Upper lobe of left lung (tissue), 6 donors: ENCODE data around the gene MYO7A. TPM values are rescaled to one million over a fixed set of nuclear protein-coding genes. Genes with fewer than 3 reads are reported as not detected.

Experiments
- ATAC-seq, 2 donors: fragments of 200-7000 bp; cut with Tn5 transposase; one replicate each; pipeline ENCODE4 v1.9.1; 2022; ENCODE audit warnings: mild to moderate bottlenecking in 2 of 2, moderate library complexity in 2 of 2; ENCODE audit not compliant: low FRiP score in 2 of 2
- DNase-seq, 2 donors: peaks; one replicate each; pipeline ENCODE4 v3.0.0-alpha.2; 2019 to 2020
- H3K27ac ChIP-seq, 4 donors: fragments of 200-600 bp; sonication (generic); one replicate each; pipeline ENCODE4 v1.5.1; 2016 to 2019
- H3K27me3 ChIP-seq, 4 donors: fragments of 200-600 bp; sonication (generic); one replicate each; pipeline ENCODE4 v1.5.1; 2017 to 2019
- H3K36me3 ChIP-seq, 4 donors: fragments of 200-600 bp; sonication (generic); one replicate each; pipeline ENCODE4 v1.5.1; 2016 to 2019
- H3K4me1 ChIP-seq, 4 donors: fragments of 200-600 bp; sonication (generic); one replicate each; pipeline ENCODE4 v1.5.1; 2018 to 2019
- H3K4me3 ChIP-seq, 4 donors: fragments of 200-600 bp; sonication (generic); one replicate each; pipeline ENCODE4 v1.5.1; 2017 to 2019; ENCODE audit warnings: mild to moderate bottlenecking in 2 of 4, moderate library complexity in 1 of 4
- H3K9me3 ChIP-seq, 4 donors: fragments of 200-600 bp; sonication (generic); one replicate each; pipeline ENCODE4 v1.5.1; 2018 to 2019
- EP300 ChIP-seq, 4 donors: sonication (generic); formaldehyde crosslinking; IDR thresholded peaks; one replicate each; pipeline ENCODE4 v1.5.1; 2017; ENCODE audit warnings: antibody characterized with exemption in 4 of 4, control low read depth in 2 of 4
- POLR2A ChIP-seq, 4 donors: fragments of 450-650 bp; IDR thresholded peaks; one replicate each; pipeline ENCODE4 v1.5.1; 2016 to 2017; ENCODE audit warnings: antibody characterized with exemption in 4 of 4, mild to moderate bottlenecking in 2 of 4
- POLR2AphosphoS5 ChIP-seq, 2 donors: sonication (generic); formaldehyde crosslinking; IDR thresholded peaks; one replicate each; pipeline ENCODE4 v1.5.1; 2017; ENCODE audit warnings: antibody characterized with exemption in 2 of 2
- WGBS, 2 donors: methylation state at CpG; one replicate each; pipeline ENCODE4 v1.1.5; 2017 to 2018; 5-methylcytosine and 5-hydroxymethylcytosine counted together
- total RNA-seq, 6 donors: library from RNA; depleted of rRNA in 4 of 6; stranded (reverse); fragments of >200 nt in 4 of 6; gene quantifications; one replicate each; pipeline versions ENCODE4 v1.1.0 to v1.2.1, GENCODE V29; 2016 to 2021
- TF ChIP-seq, protein P1 (sequence below), 6 experiments: fragments of 450-650 bp in 4 of 6; fragments of 200-600 bp in 2 of 6; sonication (generic) in 2 of 6; IDR thresholded peaks; one replicate each; pipeline ENCODE4 v1.5.1; 2016 to 2019; ENCODE audit warnings: antibody characterized with exemption in 6 of 6
- donor health status: DM: no; HTN: no; CAD: no; lungs with moderate emphysema.
- donor health status: DM: no; HTN: yes; CAD: no; lungs with severe emphysema.

MYO7A gene
- total RNA-seq, 6 donors from 2014 or later, result 2.4 to 27.2 (median 6.2) TPM

DNA sequence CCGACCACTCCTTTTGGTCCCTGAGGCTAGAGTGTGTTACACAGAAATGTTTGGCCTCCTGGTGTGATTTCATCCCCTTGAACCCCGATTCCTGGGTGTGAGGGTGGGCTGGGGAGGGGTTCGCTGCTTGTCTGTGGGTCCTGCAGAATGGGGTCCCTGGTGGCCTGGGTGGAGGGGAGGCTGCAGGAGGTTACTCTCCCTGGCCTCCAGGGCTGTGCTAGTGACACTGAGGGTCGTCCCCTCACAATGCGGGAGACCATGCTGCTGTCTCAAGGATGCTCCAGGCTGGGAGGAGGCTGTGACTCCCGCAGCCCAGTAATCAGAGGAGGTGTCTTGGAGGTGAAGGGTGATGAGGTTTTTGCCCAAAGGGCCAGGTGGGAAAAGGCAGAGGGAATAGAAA is 42.4 kb upstream of the MYO7A start:
- Histone ChIP-seq H3K9me3 (no peaks in the 10 kb centered on the region), H3K4me1 (peaks cover 12 to 15% (median 13%) of the 10 kb centered on the region in 4 donors), H3K27me3 (no peaks in the 10 kb centered on the region), H3K27ac (no peak overlapping the region), H3K4me3 (no peak overlapping the region), H3K36me3 (no peaks in the 10 kb centered on the region)
- DNase-seq, result no peak
- no peak for TF ChIP-seq EP300 (IDR thresholded peaks at IDR 0.05)
- no peak for TF ChIP-seq POLR2A (IDR thresholded peaks at IDR 0.05)
- no peak for TF ChIP-seq POLR2AphosphoS5 (IDR thresholded peaks at IDR 0.05)
- TF ChIP-seq, protein P1, sequence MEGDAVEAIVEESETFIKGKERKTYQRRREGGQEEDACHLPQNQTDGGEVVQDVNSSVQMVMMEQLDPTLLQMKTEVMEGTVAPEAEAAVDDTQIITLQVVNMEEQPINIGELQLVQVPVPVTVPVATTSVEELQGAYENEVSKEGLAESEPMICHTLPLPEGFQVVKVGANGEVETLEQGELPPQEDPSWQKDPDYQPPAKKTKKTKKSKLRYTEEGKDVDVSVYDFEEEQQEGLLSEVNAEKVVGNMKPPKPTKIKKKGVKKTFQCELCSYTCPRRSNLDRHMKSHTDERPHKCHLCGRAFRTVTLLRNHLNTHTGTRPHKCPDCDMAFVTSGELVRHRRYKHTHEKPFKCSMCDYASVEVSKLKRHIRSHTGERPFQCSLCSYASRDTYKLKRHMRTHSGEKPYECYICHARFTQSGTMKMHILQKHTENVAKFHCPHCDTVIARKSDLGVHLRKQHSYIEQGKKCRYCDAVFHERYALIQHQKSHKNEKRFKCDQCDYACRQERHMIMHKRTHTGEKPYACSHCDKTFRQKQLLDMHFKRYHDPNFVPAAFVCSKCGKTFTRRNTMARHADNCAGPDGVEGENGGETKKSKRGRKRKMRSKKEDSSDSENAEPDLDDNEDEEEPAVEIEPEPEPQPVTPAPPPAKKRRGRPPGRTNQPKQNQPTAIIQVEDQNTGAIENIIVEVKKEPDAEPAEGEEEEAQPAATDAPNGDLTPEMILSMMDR (IDR thresholded peaks at IDR 0.05), result no peak
- no peak for ATAC-seq
- 87 to 94% methylated on average over 5 to 6 of the region's 6 CpGs for WGBS, 2 donors

DNA sequence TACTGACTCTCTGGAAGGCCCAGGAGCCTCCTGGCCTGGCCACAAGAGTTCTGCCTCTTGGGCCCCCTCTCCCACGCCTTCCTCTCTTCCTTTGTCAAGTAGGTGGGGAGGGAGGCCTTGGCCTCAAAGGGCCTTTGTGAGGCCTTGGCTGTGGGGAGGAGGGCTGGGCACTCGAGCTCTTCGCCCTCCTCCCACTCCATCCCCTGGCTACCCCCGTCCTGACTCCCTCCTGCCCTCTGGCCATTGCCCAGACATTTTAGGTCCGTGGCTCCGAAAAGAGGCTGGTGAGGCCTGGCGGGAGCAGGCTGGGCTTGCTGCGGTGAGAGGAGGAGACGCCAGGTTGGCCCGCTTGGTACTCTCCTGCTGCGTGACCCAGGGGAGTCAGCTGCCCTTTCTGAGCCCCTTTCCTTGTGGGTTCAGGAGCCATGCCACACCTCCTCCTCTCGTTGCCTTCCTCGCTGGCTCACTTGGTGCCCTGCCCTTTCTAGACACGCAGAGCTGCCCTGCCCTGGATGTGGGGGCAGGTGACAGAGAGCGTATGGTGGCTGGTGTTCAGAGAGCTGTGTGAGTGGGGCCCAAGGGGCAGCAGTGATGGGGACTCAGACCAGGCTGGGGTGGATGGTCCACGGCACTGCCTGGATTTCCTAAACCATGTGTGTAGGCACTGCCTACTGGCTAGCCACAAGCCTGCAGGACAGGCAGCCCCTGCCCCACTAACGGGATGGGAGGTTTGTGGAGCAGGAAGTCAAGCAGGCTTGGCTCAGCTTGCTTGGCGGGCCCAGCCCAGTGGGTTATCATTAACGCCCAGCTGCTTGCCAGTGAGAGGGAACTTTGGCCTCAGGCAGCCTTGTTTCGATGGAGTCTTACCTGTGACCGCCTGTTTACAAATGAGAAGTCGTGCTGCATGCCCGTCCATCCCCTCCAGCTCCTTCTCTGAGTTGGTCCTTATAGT is 41.2 kb upstream of the MYO7A start:
- Histone ChIP-seq H3K4me1 (peaks cover 12 to 15% (median 13%) of the 10 kb centered on the region in 4 donors), H3K27me3 (no peaks in the 10 kb centered on the region), H3K27ac (no peak overlapping the region), H3K4me3 (no peak overlapping the region), H3K9me3 (no peaks in the 10 kb centered on the region), H3K36me3 (no peaks in the 10 kb centered on the region)
- no peak for TF ChIP-seq EP300 (IDR thresholded peaks at IDR 0.05)
- no peak for TF ChIP-seq POLR2AphosphoS5 (IDR thresholded peaks at IDR 0.05)
- no peak for TF ChIP-seq POLR2A (IDR thresholded peaks at IDR 0.05)
- TF ChIP-seq, protein P1 (IDR thresholded peaks at IDR 0.05), result no peak
- ATAC-seq (no peak), DNase-seq (no peak)
- WGBS, 2 donors, result 84% methylated on average over 10 to 23 of the region's 23 CpGs

DNA sequence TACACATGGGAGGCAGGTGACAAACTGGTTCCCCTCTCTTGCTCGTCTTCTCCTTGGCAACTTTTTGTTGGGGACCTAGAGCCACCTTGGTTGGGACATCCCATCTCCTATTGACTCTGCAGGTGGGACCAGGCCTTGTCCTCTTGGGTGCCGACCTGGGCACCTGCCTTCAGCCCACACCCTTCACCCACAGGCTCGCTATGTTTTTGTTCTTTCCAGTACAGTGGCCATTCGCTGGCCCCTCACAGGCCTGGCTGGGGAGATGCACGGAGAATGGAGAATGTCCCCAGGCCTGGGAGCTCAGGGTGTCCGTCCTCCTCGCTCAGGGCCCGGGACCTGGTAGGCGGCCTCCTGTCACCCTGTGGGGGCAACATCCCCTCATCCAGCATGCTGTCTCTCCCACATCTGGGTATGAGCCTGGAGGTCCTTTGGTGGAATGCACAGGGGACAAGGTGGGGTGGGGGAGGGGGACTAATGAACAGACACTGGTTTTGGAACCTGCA is 40.3 kb upstream of the MYO7A start:
- Histone ChIP-seq H3K4me1 (peaks cover 6 to 8% (median 7%) of the 10 kb centered on the region in 4 donors), H3K27me3 (no peaks in the 10 kb centered on the region), H3K36me3 (no peaks in the 10 kb centered on the region), H3K27ac (no peak overlapping the region), H3K9me3 (no peaks in the 10 kb centered on the region), H3K4me3 (no peak overlapping the region)
- ATAC-seq (no peak), DNase-seq (no peak)
- TF ChIP-seq, protein P1 (IDR thresholded peaks at IDR 0.05), result no peak
- TF ChIP-seq POLR2AphosphoS5 (IDR thresholded peaks at IDR 0.05) (no peak), POLR2A (IDR thresholded peaks at IDR 0.05) (no peak), EP300 (IDR thresholded peaks at IDR 0.05) (no peak)
- 92 to 95% methylated on average over 8 to 9 of the region's 9 CpGs for WGBS, 2 donors

DNA sequence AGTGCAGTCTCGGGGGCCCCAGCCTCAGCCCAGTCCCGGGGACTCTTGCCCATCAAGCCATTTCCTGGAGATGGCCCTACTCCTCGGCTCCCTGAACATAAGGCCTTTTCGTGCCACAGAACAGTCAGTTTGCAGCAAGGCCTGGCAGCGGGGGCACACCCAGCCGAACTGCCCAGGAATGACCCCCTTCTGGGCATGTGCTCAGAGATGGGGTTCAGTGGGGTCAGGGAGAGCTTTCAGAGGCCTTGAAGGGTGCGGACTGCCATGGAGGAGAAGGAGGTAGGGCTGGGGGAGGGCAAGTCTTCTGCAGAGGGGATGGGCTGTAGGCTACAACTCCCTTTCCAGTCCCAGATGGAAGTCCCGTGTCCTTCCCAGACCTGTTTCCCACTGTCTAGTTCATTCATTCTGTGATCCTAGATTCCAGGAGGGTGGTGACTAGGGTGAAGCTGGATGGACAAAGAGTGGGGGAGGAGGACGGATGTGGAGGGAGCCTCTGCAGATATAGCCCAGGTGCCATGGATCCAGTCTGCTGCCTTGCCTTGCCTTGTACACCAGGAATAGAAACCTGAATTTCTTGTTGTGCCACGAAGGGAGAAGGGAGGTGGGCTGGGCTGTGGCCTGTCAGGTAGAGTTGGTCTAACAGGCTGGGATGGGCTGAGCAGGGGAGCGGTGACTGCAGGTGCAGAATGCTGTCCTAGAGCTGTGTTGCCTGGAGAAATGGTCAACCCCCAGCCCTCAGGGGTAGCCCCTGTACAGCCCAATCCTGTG is 39.6 kb upstream of the MYO7A start:
- H3K4me1 ChIP-seq, result peaks cover 0 to 1% (median under 1%) of the 10 kb centered on the region in 4 donors
- no peaks in the 10 kb centered on the region for H3K27me3 ChIP-seq
- no peaks in the 10 kb centered on the region for H3K36me3 ChIP-seq
- no peaks in the 10 kb centered on the region for H3K9me3 ChIP-seq
- no peak for ATAC-seq
- H3K4me3 ChIP-seq, result no peak overlapping the region
- no peak overlapping the region for H3K27ac ChIP-seq
- TF ChIP-seq, protein P1 (IDR thresholded peaks at IDR 0.05), result no peak
- TF ChIP-seq POLR2AphosphoS5 (IDR thresholded peaks at IDR 0.05) (no peak), POLR2A (IDR thresholded peaks at IDR 0.05) (no peak), EP300 (IDR thresholded peaks at IDR 0.05) (no peak)
- no peak for DNase-seq
- WGBS, 2 donors, result 68 to 94% methylated on average over 7 to 10 of the region's 11 CpGs
